HEK293T (cell line): ENCODE data around the gene USF2.

ENCODE experiments used
- CTCF ChIA-PET: fragments of 350-600 bp; formaldehyde crosslinking; extraction: SDS; loops from one replicate; lab custom pipeline; 2021; ENCODE audit warnings: antibody characterized with exemption, inconsistent platforms; lab: Yijun Ruan, JAX
- POLR2A ChIA-PET: fragments of 350-600 bp; formaldehyde crosslinking; extraction: SDS; loops from one replicate; lab custom pipeline; 2020; ENCODE audit warnings: antibody characterized with exemption, inconsistent platforms; lab: Yijun Ruan, JAX
- DNase-seq: peaks from one replicate; pipeline ENCODE4 v3.0.0; 2012; ENCODE audit warnings: mixed read lengths; ENCODE audit errors: extremely low spot score
- ARNT ChIP-seq: fragments of 450-650 bp; IDR thresholded peaks from 2 replicates; pipeline ENCODE4 v1.6.1; 2017; ENCODE audit warnings: mild to moderate bottlenecking
- BHLHE40 ChIP-seq: fragments of 450-650 bp; IDR thresholded peaks from 2 replicates; pipeline ENCODE4 v1.6.1; 2016; ENCODE audit warnings: mild to moderate bottlenecking, moderate library complexity, borderline replicate concordance
- CTBP1 ChIP-seq: fragments of 450-650 bp; IDR thresholded peaks from 2 replicates; pipeline ENCODE4 v1.6.1; 2016; ENCODE audit warnings: borderline replicate concordance
- ELF4 ChIP-seq: fragments of 450-650 bp; IDR thresholded peaks from 2 replicates; pipeline ENCODE4 v1.6.1; 2017; ENCODE audit warnings: antibody characterized with exemption
- FOXA1 ChIP-seq: fragments of 450-650 bp; IDR thresholded peaks from 2 replicates; pipeline ENCODE4 v1.6.1; 2016; ENCODE audit warnings: mild to moderate bottlenecking
- FOXK2 ChIP-seq: fragments of 450-650 bp; IDR thresholded peaks from 2 replicates; pipeline ENCODE4 v1.6.1; 2016; ENCODE audit warnings: mild to moderate bottlenecking
- FOXM1 ChIP-seq: fragments of 450-650 bp; IDR thresholded peaks from 2 replicates; pipeline ENCODE4 v1.6.1; 2017; ENCODE audit warnings: mild to moderate bottlenecking, borderline replicate concordance
- HDGF ChIP-seq: fragments of 450-650 bp; IDR thresholded peaks from 2 replicates; pipeline ENCODE4 v1.6.1; 2017; ENCODE audit warnings: antibody characterized with exemption, borderline replicate concordance
- L3MBTL2 ChIP-seq: fragments of 450-650 bp; conservative IDR thresholded peaks from 2 replicates; pipeline ENCODE4 v1.6.1; 2016; ENCODE audit warnings: mild to moderate bottlenecking
- LEF1 ChIP-seq: fragments of 450-650 bp; IDR thresholded peaks from 2 replicates; pipeline ENCODE4 v1.6.1; 2017; ENCODE audit warnings: mild to moderate bottlenecking, borderline replicate concordance
- NFRKB ChIP-seq: fragments of 450-650 bp; IDR thresholded peaks from 2 replicates; pipeline ENCODE4 v1.6.1; 2016; ENCODE audit warnings: mild to moderate bottlenecking, moderate library complexity
- SP1 ChIP-seq: fragments of 450-650 bp; IDR thresholded peaks from 2 replicates; pipeline ENCODE4 v1.6.1; 2017
- SUZ12 ChIP-seq: fragments of 450-650 bp; IDR thresholded peaks from 2 replicates; pipeline ENCODE4 v1.6.1; 2016; ENCODE audit warnings: mild to moderate bottlenecking
- TARDBP ChIP-seq: fragments of 450-650 bp; IDR thresholded peaks from 2 replicates; pipeline ENCODE4 v1.6.1; 2016
- ZNF384 ChIP-seq: fragments of 450-650 bp; IDR thresholded peaks from 2 replicates; pipeline ENCODE4 v1.6.1; 2016
- TF ChIP-seq, protein P1 (sequence below): fragments of 450-650 bp; IDR thresholded peaks from 2 replicates; pipeline ENCODE4 v1.6.1; 2016

Gene USF2

GRCh38 chr19:35266520-35267352, 2.0 kb upstream of the USF2 start:
- ChIA-PET CTCF (interaction anchor here (0.6 to 1.5 kb wide), 2 partner anchors 117 to 125 kb away, joined by 3 read pairs; no protein-coding TSS in a partner anchor), POLR2A (interaction anchor here (1.3 kb wide), 2 partner anchors 16 to 62 kb away, joined by 3 to 4 read pairs; no protein-coding TSS in a partner anchor)
- DNase-seq: no peak
- no peak for TF ChIP-seq FOXA1
- TF ChIP-seq L3MBTL2: no peak
- no peak for TF ChIP-seq SP1
- TF ChIP-seq LEF1: no peak
- no peak for TF ChIP-seq NFRKB
- no peak for TF ChIP-seq FOXM1
- TF ChIP-seq, protein P1, sequence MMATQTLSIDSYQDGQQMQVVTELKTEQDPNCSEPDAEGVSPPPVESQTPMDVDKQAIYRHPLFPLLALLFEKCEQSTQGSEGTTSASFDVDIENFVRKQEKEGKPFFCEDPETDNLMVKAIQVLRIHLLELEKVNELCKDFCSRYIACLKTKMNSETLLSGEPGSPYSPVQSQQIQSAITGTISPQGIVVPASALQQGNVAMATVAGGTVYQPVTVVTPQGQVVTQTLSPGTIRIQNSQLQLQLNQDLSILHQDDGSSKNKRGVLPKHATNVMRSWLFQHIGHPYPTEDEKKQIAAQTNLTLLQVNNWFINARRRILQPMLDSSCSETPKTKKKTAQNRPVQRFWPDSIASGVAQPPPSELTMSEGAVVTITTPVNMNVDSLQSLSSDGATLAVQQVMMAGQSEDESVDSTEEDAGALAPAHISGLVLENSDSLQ: no peak
- no peak for TF ChIP-seq TARDBP
- TF ChIP-seq HDGF: no peak
- no peak for TF ChIP-seq ZNF384
- no peak for TF ChIP-seq CTBP1
- no peak for TF ChIP-seq ARNT
- no peak for TF ChIP-seq FOXK2
- no peak for TF ChIP-seq BHLHE40
- no peak for TF ChIP-seq ELF4
- TF ChIP-seq SUZ12: no peak

- ChIA-PET CTCF (interaction anchor here (0.6 to 1.5 kb wide), 3 partner anchors 118 to 126 kb away, joined by 3 read pairs; no protein-coding TSS in a partner anchor), POLR2A (no interaction called here)
- no peak for DNase-seq
- no peak for TF ChIP-seq CTBP1
These were observed 1.4 kb upstream of the USF2 start for GRCh38 chr19:35267353-35267817.

DNA sequence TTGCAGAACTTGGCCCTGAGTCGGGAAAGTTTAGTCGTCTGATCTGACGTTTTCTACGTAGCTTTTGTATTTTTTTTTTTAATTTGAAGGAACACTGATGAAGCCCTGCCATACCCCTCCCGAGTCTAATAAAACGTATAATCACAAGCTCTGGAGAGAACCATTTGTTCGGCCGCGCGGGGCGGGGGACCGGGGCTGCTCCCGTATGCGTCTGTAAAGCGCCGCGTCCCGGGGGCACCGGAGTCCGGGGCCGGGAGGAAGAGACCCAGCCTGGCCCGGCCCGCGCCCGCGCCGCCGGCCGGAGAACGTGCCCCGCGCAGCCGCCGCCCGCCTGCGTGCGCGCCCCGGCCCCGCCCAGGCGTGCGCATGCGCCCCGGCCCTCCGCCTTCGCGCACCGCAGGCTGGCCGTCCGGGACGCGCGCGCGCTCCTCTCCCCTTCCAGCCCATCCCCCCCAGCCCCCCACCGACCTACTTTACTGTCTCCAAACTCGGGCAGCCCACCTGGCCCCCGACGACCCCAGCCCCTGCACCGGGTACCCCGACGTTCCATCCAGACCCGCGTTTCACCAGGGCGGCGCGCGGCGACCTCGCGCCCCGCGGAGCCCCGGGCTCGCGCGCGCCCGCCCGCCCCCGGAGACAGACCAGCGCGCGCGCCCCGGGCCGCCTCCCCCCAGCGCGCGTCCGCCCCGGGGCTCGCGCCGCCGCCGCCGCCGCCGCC, 785 bp upstream of the USF2 start:
- ChIA-PET POLR2A (no interaction called here), CTCF (interaction anchor here (0.7 to 1.5 kb wide), 2 partner anchors 124 to 126 kb away, joined by 3 read pairs; no protein-coding TSS in a partner anchor)
- peak; percentile 93 for DNase-seq
- TF ChIP-seq BHLHE40 (no peak), SP1 (no peak), FOXM1 (no peak), FOXA1 (no peak), NFRKB (no peak), ARNT (no peak), FOXK2 (no peak), CTBP1 (no peak), L3MBTL2 (no peak), LEF1 (no peak), ZNF384 (no peak), TARDBP (no peak), ELF4 (no peak), SUZ12 (no peak), HDGF (no peak)
- TF ChIP-seq, protein P1: no peak

GRCh38 chr19:35269438-35270117, 816 bp downstream of the USF2 start:
- DNase-seq: peak; percentile 82
- TF ChIP-seq SUZ12 (no peak), FOXA1 (no peak), BHLHE40 (no peak), ARNT (no peak), ELF4 (no peak), L3MBTL2 (no peak), SP1 (no peak), CTBP1 (no peak), NFRKB (no peak), FOXM1 (no peak), FOXK2 (no peak), TARDBP (no peak), ZNF384 (no peak), HDGF (no peak), LEF1 (no peak)
- TF ChIP-seq, protein P1: no peak
- CTCF ChIA-PET: no interaction called here
- POLR2A ChIA-PET: interaction anchor here (0.9 to 1.5 kb wide), 2 partner anchors 19 to 128 kb away, joined by 3 to 4 read pairs; no protein-coding TSS in a partner anchor

- POLR2A ChIA-PET: no interaction called here
- no peak for TF ChIP-seq ELF4
- no peak for TF ChIP-seq SP1
- TF ChIP-seq HDGF: no peak
These were observed 1.6 kb downstream of the USF2 start for GRCh38 chr19:35270381-35270811.

More at GRCh38 chr19:35270381-35270811, 1.6 kb downstream of the USF2 start:
- no peak for DNase-seq
- CTCF ChIA-PET: interaction anchor here (0.6 kb wide), 1 partner anchor 224 kb away, joined by 3 read pairs; no protein-coding TSS in a partner anchor
